ENCODE results near the gene PARD3.
"Not testable (repeated sequence)": the region's sequence is repeated elsewhere in the genome, so short reads cannot be mapped to it uniquely, and the experiment has no call there.

PARD3 gene

GRCh38 chr10:34433241-34434076 is 381.6 kb downstream of the PARD3 start:
- TF ChIP-seq CTCF (IDR thresholded peaks at IDR 0.05; ENCODE audit: low read depth, low read length): no peak
- in situ Hi-C loops (cut with HindIII; ENCODE audit: low sequenced_read_pairs): no loop called here
- peak; percentile 90 for DNase-seq (ENCODE audit: low read depth, low spot score)
- H3K4me3 ChIP-seq (ENCODE audit: low read depth, low read length): no peak overlapping the region

- H3K4me3 ChIP-seq (ENCODE audit: low read depth, low read length): no peak overlapping the region
- no peak for DNase-seq (ENCODE audit: low read depth, low spot score)
- TF ChIP-seq CTCF (IDR thresholded peaks at IDR 0.05; ENCODE audit: low read depth, low read length): no peak
- in situ Hi-C loops (cut with HindIII; ENCODE audit: low sequenced_read_pairs): no loop called here
These were observed 382.5 kb downstream of the PARD3 start for GRCh38 chr10:34432589-34432988.

GRCh38 chr10:34430685-34431084 is 384.4 kb downstream of the PARD3 start:
- no peak overlapping the region for H3K4me3 ChIP-seq (ENCODE audit: low read depth, low read length)
- DNase-seq (ENCODE audit: low read depth, low spot score): no peak
- in situ Hi-C loops (cut with HindIII; ENCODE audit: low sequenced_read_pairs): no loop called here
- no peak for TF ChIP-seq CTCF (IDR thresholded peaks at IDR 0.05; ENCODE audit: low read depth, low read length)

- H3K4me3 ChIP-seq (ENCODE audit: low read depth, low read length): no peak overlapping the region
- TF ChIP-seq CTCF (IDR thresholded peaks at IDR 0.05; ENCODE audit: low read depth, low read length): no peak
- in situ Hi-C loops (cut with HindIII; ENCODE audit: low sequenced_read_pairs): no loop called here
- DNase-seq (ENCODE audit: low read depth, low spot score): no peak
These were observed 386.6 kb downstream of the PARD3 start for GRCh38 chr10:34428501-34428900.

GRCh38 chr10:34427911-34428216 is 387.2 kb downstream of the PARD3 start:
- TF ChIP-seq CTCF (IDR thresholded peaks at IDR 0.05; ENCODE audit: low read depth, low read length): no peak
- no peak overlapping the region for H3K4me3 ChIP-seq (ENCODE audit: low read depth, low read length)
- in situ Hi-C loops (cut with HindIII; ENCODE audit: low sequenced_read_pairs): no loop called here
- no peak for DNase-seq (ENCODE audit: low read depth, low spot score)

GRCh38 chr10:34427158-34427910 is 387.8 kb downstream of the PARD3 start:
- H3K4me3 ChIP-seq (ENCODE audit: low read depth, low read length); DNase-seq (ENCODE audit: low read depth, low spot score); in situ Hi-C loops (cut with HindIII; ENCODE audit: low sequenced_read_pairs): not testable (repeated sequence)

- DNase-seq (ENCODE audit: low read depth, low spot score); in situ Hi-C loops (cut with HindIII; ENCODE audit: low sequenced_read_pairs); H3K4me3 ChIP-seq (ENCODE audit: low read depth, low read length): not testable (repeated sequence)
These were observed 388.4 kb downstream of the PARD3 start for GRCh38 chr10:34426538-34427157.
